SU-DHL-6 (cell line): ENCODE measurements around the gene SELPLG.

ENCODE experiments used
- H2AFZ ChIP-seq: fragments of 200-600 bp; sonication (generic); 2 replicates; pipeline ENCODE4 v1.6.1; 2014; ENCODE audit warnings: low read depth, mild to moderate bottlenecking, moderate library complexity, mixed read lengths, antibody characterized with exemption, low read length; ENCODE audit not compliant: severe bottlenecking
- H3F3A ChIP-seq: fragments of 200-600 bp; shearing (Covaris generic); 2 replicates; pipeline ENCODE4 v1.6.0; 2016; ENCODE audit warnings: antibody characterized with exemption, mild to moderate bottlenecking; ENCODE audit not compliant: insufficient read depth
- H3K27ac ChIP-seq: fragments of 200-600 bp; sonication (generic); 2 replicates; pipeline ENCODE4 v1.5.1; 2016; ENCODE audit warnings: low read depth, mild to moderate bottlenecking, low read length, moderate library complexity, mixed read lengths
- H3K27me3 ChIP-seq: fragments of 200-600 bp; sonication (generic), shearing (Covaris generic); 2 replicates; pipeline ENCODE4 v1.6.0; 2014; ENCODE audit warnings: mild to moderate bottlenecking, low read length
- H3K36me3 ChIP-seq: fragments of 200-600 bp; sonication (generic); 2 replicates; pipeline ENCODE4 v1.6.1; 2014; ENCODE audit warnings: mild to moderate bottlenecking, low read length, mixed read lengths
- H3K4me2 ChIP-seq: fragments of 300-600, 200-600 bp; shearing (Covaris generic), sonication (generic); 2 replicates; pipeline ENCODE4 v1.6.0; 2014; ENCODE audit warnings: low read length, low read depth, mild to moderate bottlenecking; ENCODE audit not compliant: poor library complexity, severe bottlenecking
- H3K4me3 ChIP-seq: fragments of 200-600 bp; sonication (generic); 2 replicates; pipeline ENCODE4 v1.5.1; 2014; ENCODE audit warnings: antibody characterized with exemption, low read length, mild to moderate bottlenecking, mixed read lengths; ENCODE audit not compliant: insufficient read depth, poor library complexity, severe bottlenecking
- H3K79me2 ChIP-seq: fragments of 200-600 bp; sonication (generic); 2 replicates; pipeline ENCODE4 v1.6.1; 2014; ENCODE audit warnings: mild to moderate bottlenecking, low read length, moderate library complexity; ENCODE audit not compliant: insufficient read depth
- H3K9ac ChIP-seq: fragments of 200-600 bp; sonication (generic); 2 replicates; pipeline ENCODE4 v1.7.0; 2014; ENCODE audit warnings: mild to moderate bottlenecking, low read length
- H3K9me2 ChIP-seq: fragments of 200-600 bp; sonication (generic); replicated peaks from 2 replicates; pipeline ENCODE4 v1.6.1; 2014; ENCODE audit warnings: low read length; ENCODE audit not compliant: insufficient read depth
- H3K9me3 ChIP-seq: fragments of 200-600 bp; sonication (generic); 2 replicates; pipeline ENCODE4 v1.6.1; 2014; ENCODE audit warnings: low read length, mixed read lengths; ENCODE audit not compliant: insufficient read depth
- H4K20me1 ChIP-seq: fragments of 200-600 bp; sonication (generic); 2 replicates; pipeline ENCODE4 v1.6.1; 2014; ENCODE audit warnings: low read depth, mild to moderate bottlenecking, antibody characterized with exemption, low read length, moderate library complexity, mixed read lengths
- EZH2phosphoT487 ChIP-seq: fragments of 200-600 bp; sonication (generic), shearing (Covaris generic); conservative IDR thresholded peaks from 2 replicates; pipeline ENCODE4 v1.6.1; 2018; ENCODE audit warnings: mild to moderate bottlenecking, antibody characterized with exemption, low read length, moderate library complexity, mixed read lengths
- TF ChIP-seq, protein P1 (sequence below): fragments of 200-600 bp; sonication (generic); IDR thresholded peaks from one replicate; pipeline ENCODE4 v1.5.1; 2017; ENCODE audit warnings: antibody characterized with exemption, mild to moderate bottlenecking, low read length, moderate library complexity; ENCODE audit not compliant: insufficient read depth, poor library complexity, severe bottlenecking

Gene SELPLG

DNA sequence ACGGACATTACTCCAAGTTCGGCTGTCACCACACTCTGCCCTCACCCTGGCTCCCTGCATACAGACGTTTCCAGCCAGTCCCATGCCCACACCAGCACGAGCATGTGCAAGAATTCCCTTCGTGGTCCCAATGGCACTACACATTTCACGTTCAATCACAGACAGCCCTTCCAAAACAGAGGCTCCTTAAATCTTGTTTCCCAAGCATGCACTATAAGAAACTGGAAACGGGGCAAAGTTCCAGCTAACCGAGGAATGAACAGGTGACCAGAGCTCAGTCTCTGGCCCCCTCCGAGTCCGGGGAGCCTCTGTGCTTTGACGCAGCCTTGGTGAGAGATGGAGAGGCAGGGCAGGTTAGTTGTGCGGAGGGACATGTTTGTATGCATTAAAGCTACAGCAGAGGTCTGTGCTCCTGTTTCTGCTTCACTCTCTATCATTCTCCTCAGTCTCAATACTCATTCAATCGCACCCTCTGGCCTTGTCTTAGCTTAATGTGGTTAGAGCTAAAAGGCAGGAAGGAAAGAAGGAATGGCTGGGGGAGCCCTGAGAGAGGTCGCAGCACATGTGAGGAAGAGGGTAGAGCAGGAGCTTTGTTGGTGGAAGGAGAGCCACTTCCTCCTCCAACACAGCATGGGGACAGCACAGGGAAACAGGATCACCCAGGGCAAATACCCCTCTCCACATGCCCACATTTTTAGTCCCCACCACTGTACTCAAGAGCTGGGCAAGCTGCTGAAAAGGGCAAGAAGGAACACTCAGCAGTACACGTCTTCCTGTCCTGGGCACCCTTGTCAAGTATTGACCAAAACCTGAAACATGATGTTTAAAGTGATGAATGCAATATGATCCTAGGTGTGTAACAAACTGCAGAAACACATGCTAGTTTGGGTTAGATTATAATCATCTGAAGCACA lies 12.2 kb upstream of the SELPLG start:
- Histone ChIP-seq H3K27ac (no peak overlapping the region), H3K79me2 (no peaks in the 10 kb centered on the region), H3K4me3 (no peak overlapping the region), H3K27me3 (no peaks in the 10 kb centered on the region), H3K4me2 (no peak overlapping the region), H2AFZ (no peak overlapping the region), H4K20me1 (no peaks in the 10 kb centered on the region), H3F3A (peaks cover 7% of the 10 kb centered on the region; the same call in 1 of the 2 replicates), H3K36me3 (no peaks in the 10 kb centered on the region), H3K9me2 (no peaks in the 10 kb centered on the region), H3K9ac (no peak overlapping the region), H3K9me3 (no peaks in the 10 kb centered on the region)
- TF ChIP-seq EZH2phosphoT487: no peak
- TF ChIP-seq, protein P1, sequence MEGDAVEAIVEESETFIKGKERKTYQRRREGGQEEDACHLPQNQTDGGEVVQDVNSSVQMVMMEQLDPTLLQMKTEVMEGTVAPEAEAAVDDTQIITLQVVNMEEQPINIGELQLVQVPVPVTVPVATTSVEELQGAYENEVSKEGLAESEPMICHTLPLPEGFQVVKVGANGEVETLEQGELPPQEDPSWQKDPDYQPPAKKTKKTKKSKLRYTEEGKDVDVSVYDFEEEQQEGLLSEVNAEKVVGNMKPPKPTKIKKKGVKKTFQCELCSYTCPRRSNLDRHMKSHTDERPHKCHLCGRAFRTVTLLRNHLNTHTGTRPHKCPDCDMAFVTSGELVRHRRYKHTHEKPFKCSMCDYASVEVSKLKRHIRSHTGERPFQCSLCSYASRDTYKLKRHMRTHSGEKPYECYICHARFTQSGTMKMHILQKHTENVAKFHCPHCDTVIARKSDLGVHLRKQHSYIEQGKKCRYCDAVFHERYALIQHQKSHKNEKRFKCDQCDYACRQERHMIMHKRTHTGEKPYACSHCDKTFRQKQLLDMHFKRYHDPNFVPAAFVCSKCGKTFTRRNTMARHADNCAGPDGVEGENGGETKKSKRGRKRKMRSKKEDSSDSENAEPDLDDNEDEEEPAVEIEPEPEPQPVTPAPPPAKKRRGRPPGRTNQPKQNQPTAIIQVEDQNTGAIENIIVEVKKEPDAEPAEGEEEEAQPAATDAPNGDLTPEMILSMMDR: no peak

DNA sequence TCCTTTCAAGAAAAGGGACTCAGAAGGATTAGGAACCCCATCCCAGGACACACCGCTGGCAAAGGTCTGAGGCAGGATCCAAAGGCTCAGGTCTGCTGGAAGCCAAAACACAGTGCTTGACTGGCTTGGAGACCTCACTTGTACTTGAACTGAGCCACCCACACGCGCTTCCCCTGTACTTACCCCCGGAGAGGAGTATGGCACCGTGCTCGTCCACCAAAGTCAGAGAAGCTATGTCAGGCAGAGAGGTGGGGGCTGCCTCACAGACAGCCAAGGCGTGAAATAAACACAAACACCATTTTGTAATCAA lies 11.1 kb upstream of the SELPLG start:
- H3K27me3 ChIP-seq: no peaks in the 10 kb centered on the region
- TF ChIP-seq, protein P1: no peak
- TF ChIP-seq EZH2phosphoT487: no peak
- no peaks in the 10 kb centered on the region for H4K20me1 ChIP-seq
- no peak overlapping the region for H3K27ac ChIP-seq
- no peak overlapping the region for H3K4me2 ChIP-seq
- H3K9ac ChIP-seq: no peak overlapping the region
- no peak overlapping the region for H2AFZ ChIP-seq
- no peaks in the 10 kb centered on the region for H3K9me2 ChIP-seq
- no peak overlapping the region for H3K4me3 ChIP-seq
- no peaks in the 10 kb centered on the region for H3K9me3 ChIP-seq
- peaks cover 8% of the 10 kb centered on the region; the same call in 1 of the 2 replicates for H3F3A ChIP-seq
- no peaks in the 10 kb centered on the region for H3K36me3 ChIP-seq
- H3K79me2 ChIP-seq: no peaks in the 10 kb centered on the region

DNA sequence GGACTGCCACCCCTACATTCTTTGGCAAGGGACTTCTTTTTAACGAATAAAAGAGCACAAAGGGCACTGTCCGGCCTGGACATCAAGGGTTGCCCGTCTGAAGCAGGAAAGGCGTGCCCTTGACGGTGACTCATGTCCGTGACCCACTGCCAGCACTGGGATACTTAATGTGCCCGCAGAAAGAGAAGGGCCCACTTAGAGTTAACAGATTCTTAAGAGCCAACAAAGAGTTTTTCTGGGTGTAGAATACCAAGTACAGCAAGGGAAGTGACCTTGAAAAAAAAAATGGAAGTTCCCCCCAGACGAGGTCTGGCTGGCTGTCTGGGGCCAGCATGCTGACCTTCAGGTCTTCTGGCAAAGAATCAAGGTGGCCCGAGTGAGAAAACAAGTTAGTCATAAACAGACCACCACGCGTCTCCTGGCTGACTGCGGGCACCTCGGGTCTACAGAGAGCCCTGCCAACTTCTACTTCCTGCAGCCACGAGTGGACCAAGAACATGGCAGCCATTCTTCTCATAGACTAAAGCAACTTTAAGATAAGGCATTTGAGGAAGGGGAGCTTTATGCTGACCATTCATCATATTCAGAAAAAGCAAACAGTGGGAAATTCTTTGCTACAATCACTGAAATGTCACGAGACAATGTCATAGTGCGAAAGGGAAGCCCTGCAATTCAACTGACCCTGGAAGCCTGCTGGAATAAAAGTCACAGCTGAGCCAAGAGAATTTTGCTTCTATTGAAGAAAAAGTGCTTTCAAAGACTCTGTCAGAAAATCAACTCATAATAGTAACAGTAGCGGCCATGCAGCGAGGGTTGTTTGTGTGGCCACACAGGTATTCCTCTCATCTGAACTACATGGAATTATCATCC lies 10.5 kb upstream of the SELPLG start:
- no peaks in the 10 kb centered on the region for H3K79me2 ChIP-seq
- H3K27me3 ChIP-seq: no peaks in the 10 kb centered on the region
- no peak overlapping the region for H3K9ac ChIP-seq
- no peak overlapping the region for H3K27ac ChIP-seq
- no peaks in the 10 kb centered on the region for H3K9me3 ChIP-seq
- peaks cover 9% of the 10 kb centered on the region; the same call in 1 of the 2 replicates for H3F3A ChIP-seq
- no peak overlapping the region for H2AFZ ChIP-seq
- no peaks in the 10 kb centered on the region for H4K20me1 ChIP-seq
- H3K36me3 ChIP-seq: no peaks in the 10 kb centered on the region
- no peak overlapping the region for H3K4me3 ChIP-seq
- H3K4me2 ChIP-seq: no peak overlapping the region
- no peaks in the 10 kb centered on the region for H3K9me2 ChIP-seq
- TF ChIP-seq EZH2phosphoT487: no peak
- TF ChIP-seq, protein P1: no peak
